Calu3 (cell line): ENCODE measurements around the gene PDE3B. TPM values are rescaled to one million over a fixed set of nuclear protein-coding genes. Genes with fewer than 3 reads are reported as not detected.
"Not testable (repeated sequence)": the region's sequence is repeated elsewhere in the genome, so short reads cannot be mapped to it uniquely, and the experiment has no call there.

Experiments
- BruUV-seq: library from RNA; stranded (reverse); fragments of 400-500 nt; replicated peaks from 2 replicates; lab custom pipeline; 2021; lab: Mats Ljungman, UMichigan
- CTCF ChIA-PET: fragments of 300-600 bp; sonication (Branson Sonifier 250); formaldehyde crosslinking; loops from one replicate; lab custom pipeline; 2022; ENCODE audit warnings: antibody characterized with exemption; lab: Charles Lee
- DNase-seq: peaks from one replicate; pipeline ENCODE4 v3.0.0; 2022
- H3K27ac Mint-ChIP-seq: one replicate; pipeline ENCODE4 v1.8.0; 2022; ENCODE audit warnings: mixed read lengths; ENCODE audit not compliant: unreplicated experiment
- H3K27me3 Mint-ChIP-seq: one replicate; pipeline ENCODE4 v1.8.0; 2022; ENCODE audit warnings: mixed read lengths; ENCODE audit not compliant: unreplicated experiment
- H3K36me3 Mint-ChIP-seq: one replicate; pipeline ENCODE4 v1.8.0; 2022; ENCODE audit warnings: mild to moderate bottlenecking, moderate library complexity, mixed read lengths; ENCODE audit not compliant: insufficient read depth, unreplicated experiment
- H3K4me1 Mint-ChIP-seq: one replicate; pipeline ENCODE4 v1.8.0; 2022; ENCODE audit warnings: mild to moderate bottlenecking, low read depth, mixed read lengths; ENCODE audit not compliant: unreplicated experiment
- H3K4me3 Mint-ChIP-seq: one replicate; pipeline ENCODE4 v1.8.0; 2022; ENCODE audit warnings: mild to moderate bottlenecking, low read depth, moderate library complexity, mixed read lengths; ENCODE audit not compliant: unreplicated experiment
- H3K9me3 Mint-ChIP-seq: one replicate; pipeline ENCODE4 v1.8.0; 2022; ENCODE audit warnings: low read depth, mixed read lengths; ENCODE audit not compliant: unreplicated experiment
- CTCF ChIP-seq: fragments of 200-600 bp; IDR thresholded peaks from one replicate; pipeline ENCODE4 v1.8.0; 2022; ENCODE audit warnings: antibody characterized with exemption; ENCODE audit not compliant: unreplicated experiment
- intact Hi-C: fragments of 100-400 bp; cut with micrococcal nuclease; formaldehyde crosslinking; loops from one replicate; pipeline ENCODE4 v1.10.0; 2022; ENCODE audit not compliant: unreplicated experiment
- total RNA-seq: library from RNA; stranded (reverse); gene quantifications from 2 replicates; pipeline ENCODE4 v1.2.3, GENCODE V29; 2022

The PDE3B gene
- total RNA-seq, 1 experiment from 2014 or later: 4.5 TPM

- Mint-ChIP-seq H3K9me3 (no peaks in the 10 kb centered on the region), H3K4me3 (no peak overlapping the region), H3K27me3 (no peaks in the 10 kb centered on the region), H3K36me3 (no peaks in the 10 kb centered on the region), H3K27ac (no peak overlapping the region), H3K4me1 (no peaks in the 10 kb centered on the region)
- BruUV-seq: no TSS peak
- intact Hi-C loops: no loop called here
- no peak for TF ChIP-seq CTCF
- no peak for DNase-seq
- CTCF ChIA-PET: no interaction called here
Measured at GRCh38 chr11:14873632-14874031, 230.0 kb downstream of the PDE3B start.

DNA sequence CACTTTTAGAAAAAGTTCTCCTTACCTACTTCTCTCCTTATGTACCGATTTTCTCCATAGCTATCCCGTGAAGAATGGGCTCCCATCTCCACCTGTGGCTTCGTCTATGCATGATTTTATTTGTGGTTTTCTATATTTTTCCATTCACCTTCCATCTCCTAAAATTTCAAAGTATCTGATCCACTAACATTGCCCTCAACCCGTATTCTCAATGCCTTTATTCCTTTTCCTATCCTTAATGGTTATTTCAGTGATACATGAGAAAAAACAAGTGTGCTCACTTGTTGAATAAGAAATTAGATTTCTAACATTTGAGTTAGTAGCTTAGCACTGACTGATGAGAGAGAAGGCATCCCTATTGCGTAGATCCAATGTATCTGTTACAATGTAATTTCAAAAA is 231.6 kb downstream of the PDE3B start:
- H3K36me3 Mint-ChIP-seq: no peaks in the 10 kb centered on the region
- BruUV-seq: no TSS peak
- TF ChIP-seq CTCF: no peak
- no peaks in the 10 kb centered on the region for H3K27me3 Mint-ChIP-seq
- no peak overlapping the region for H3K4me3 Mint-ChIP-seq
- intact Hi-C loops: no loop called here
- CTCF ChIA-PET: no interaction called here
- H3K27ac Mint-ChIP-seq: no peak overlapping the region
- no peak for DNase-seq
- no peaks in the 10 kb centered on the region for H3K4me1 Mint-ChIP-seq
- H3K9me3 Mint-ChIP-seq: no peaks in the 10 kb centered on the region

DNA sequence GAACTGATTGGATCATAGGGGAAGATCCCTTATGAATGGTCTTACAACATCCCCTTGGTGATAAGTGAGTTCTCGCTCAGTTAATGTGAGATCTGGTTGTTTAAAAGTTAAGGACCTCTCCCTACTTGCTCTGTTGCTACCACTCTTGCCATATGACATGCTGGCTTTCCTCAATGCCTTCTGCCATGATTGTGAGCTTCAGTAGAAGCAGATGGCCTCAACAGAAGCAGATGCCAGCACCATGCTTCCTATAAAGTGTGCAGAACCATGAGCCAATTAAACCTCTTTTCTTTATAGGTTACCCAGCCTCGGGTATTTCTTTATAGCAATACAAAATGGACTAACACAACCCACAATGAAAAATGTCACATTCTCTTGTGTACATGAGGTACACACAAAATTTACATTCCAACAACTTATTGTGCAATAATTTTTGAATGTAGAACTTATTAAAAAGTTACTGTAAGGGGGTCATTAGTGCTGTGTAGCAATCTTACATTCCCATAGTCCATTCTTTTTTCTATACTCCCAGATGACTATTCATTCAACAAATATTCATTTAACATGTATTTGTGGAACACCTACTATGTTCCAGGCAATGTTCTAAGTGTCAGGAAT is 238.1 kb downstream of the PDE3B start:
- CTCF ChIA-PET: no interaction called here
- H3K4me1 Mint-ChIP-seq: peaks cover 3% of the 10 kb centered on the region
- H3K27ac Mint-ChIP-seq: no peak overlapping the region
- no peaks in the 10 kb centered on the region for H3K9me3 Mint-ChIP-seq
- H3K4me3 Mint-ChIP-seq: no peak overlapping the region
- BruUV-seq: no TSS peak
- TF ChIP-seq CTCF: no peak
- no peaks in the 10 kb centered on the region for H3K36me3 Mint-ChIP-seq
- intact Hi-C loops: no loop called here
- H3K27me3 Mint-ChIP-seq: no peaks in the 10 kb centered on the region
- DNase-seq: no peak

DNA sequence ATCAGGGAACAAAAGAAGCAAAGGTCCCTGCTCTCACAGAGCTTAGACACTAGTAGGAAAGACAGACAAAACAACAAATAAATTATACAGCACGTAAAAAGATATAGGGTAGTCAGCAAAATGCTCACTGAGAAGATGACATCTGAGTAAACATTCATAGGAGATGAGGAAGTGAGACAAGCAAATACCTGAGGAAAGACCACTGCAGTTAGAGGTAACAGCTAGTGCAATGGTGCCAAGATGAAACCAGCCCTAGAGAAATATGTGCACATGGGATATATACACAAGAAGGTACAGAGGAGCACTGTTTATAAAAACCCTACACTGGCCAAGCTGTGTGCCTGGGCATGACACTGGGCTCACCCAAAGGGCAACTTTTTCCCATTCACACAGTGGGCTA is 238.6 kb downstream of the PDE3B start:
- H3K4me3 Mint-ChIP-seq: no peak overlapping the region
- no peaks in the 10 kb centered on the region for H3K9me3 Mint-ChIP-seq
- no peak for TF ChIP-seq CTCF
- H3K4me1 Mint-ChIP-seq: peaks cover 8% of the 10 kb centered on the region
- BruUV-seq: no TSS peak
- H3K36me3 Mint-ChIP-seq: no peaks in the 10 kb centered on the region
- intact Hi-C loops: no loop called here
- no peak for DNase-seq
- H3K27ac Mint-ChIP-seq: no peak overlapping the region
- no peaks in the 10 kb centered on the region for H3K27me3 Mint-ChIP-seq
- CTCF ChIA-PET: no interaction called here

GRCh38 chr11:14883683-14884082 is 240.1 kb downstream of the PDE3B start:
- intact Hi-C loops, BruUV-seq, H3K27me3 Mint-ChIP-seq, H3K9me3 Mint-ChIP-seq, CTCF ChIA-PET, H3K4me3 Mint-ChIP-seq, H3K27ac Mint-ChIP-seq, H3K36me3 Mint-ChIP-seq, DNase-seq: not testable (repeated sequence)
- H3K4me1 Mint-ChIP-seq: peaks cover 23% of the 10 kb centered on the region
